Gastrocnemius medialis (tissue), 4 donors: ENCODE data around the gene WNK2. TPM values are rescaled to one million over a fixed set of nuclear protein-coding genes. Genes with fewer than 3 reads are reported as not detected.

Experiments used
- ATAC-seq, 2 donors: fragments of 150-250 bp; one replicate each; pipeline ENCODE4 v1.9.1; 2016
- DNase-seq, 2 donors: peaks; one replicate each; pipeline ENCODE4 v3.0.0-alpha.2; 2019
- H3K27ac ChIP-seq, 4 donors: fragments of 200-600 bp; sonication (generic); 1 replicate in 1 of 4; 2 replicates in 3 of 4; pipeline ENCODE4 v1.5.1; 2016 to 2018; ENCODE audit warnings: mild to moderate bottlenecking in 2 of 4, moderate library complexity in 1 of 4
- H3K27me3 ChIP-seq, 3 donors: fragments of 200-600 bp; sonication (generic) in 2 of 3; 1 replicate in 1 of 3; 2 replicates in 2 of 3; pipeline versions ENCODE4 v1.5.1 to v1.6.0; 2016 to 2019; ENCODE audit warnings: mild to moderate bottlenecking in 1 of 3, moderate library complexity in 1 of 3
- H3K36me3 ChIP-seq, 2 donors: fragments of 200-600 bp; sonication (generic) in 1 of 2; one replicate each; pipeline ENCODE4 v1.5.1; 2017 to 2018
- H3K4me1 ChIP-seq, 2 donors: fragments of 200-600 bp; sonication (generic) in 1 of 2; one replicate each; pipeline ENCODE4 v1.5.1; 2016 to 2017; ENCODE audit warnings: mild to moderate bottlenecking in 2 of 2
- H3K4me3 ChIP-seq, 4 donors: fragments of 200-600 bp; sonication (generic) in 3 of 4; 1 replicate in 1 of 4; 2 replicates in 3 of 4; pipeline ENCODE4 v1.5.1; 2016 to 2019; ENCODE audit warnings: mild to moderate bottlenecking in 2 of 4
- H3K9me3 ChIP-seq, 3 donors: fragments of 200-600 bp; sonication (generic) in 2 of 3; 1 replicate in 1 of 3; 2 replicates in 2 of 3; pipeline ENCODE4 v1.5.1; 2016 to 2019
- POLR2A ChIP-seq, 2 donors: fragments of 450-650 bp; IDR thresholded peaks; one replicate each; pipeline ENCODE4 v1.6.1; 2017; ENCODE audit warnings: antibody characterized with exemption in 2 of 2, mild to moderate bottlenecking in 2 of 2, moderate library complexity in 2 of 2
- in situ Hi-C, 4 donors: fragments of 200-750 bp; cut with MboI; loops; one replicate each; pipeline versions ENCODE4 v1.15.0 to v1.8.0; 2017; ENCODE audit warnings: low sequenced_read_pairs in 4 of 4
- intact Hi-C: fragments of 100-400 bp; cut with DNase I; formaldehyde crosslinking; loops from one replicate; pipeline ENCODE4 v1.15.1; 2023; ENCODE audit warnings: low total_unique reads
- total RNA-seq, 4 donors: library from RNA; depleted of rRNA; stranded (reverse); fragments of >200 nt; gene quantifications; one replicate each; pipeline versions ENCODE4 v1.1.0 to v1.2.3, GENCODE V29; 2016
- TF ChIP-seq, protein P1 (sequence below), 5 experiments: fragments of 450-650 bp in 3 of 5; fragments of 200-600 bp in 2 of 5; sonication (generic) in 2 of 5; IDR thresholded peaks in 4 of 5; conservative IDR thresholded peaks in 1 of 5; 1 replicate in 4 of 5; 2 replicates in 1 of 5; pipeline ENCODE4 v1.5.1; 2016 to 2019; ENCODE audit warnings: antibody characterized with exemption in 5 of 5, mild to moderate bottlenecking in 3 of 5, moderate library complexity in 3 of 5

The WNK2 gene
- total RNA-seq, 4 donors from 2014 or later = 11.3 to 43.0 (median 24.7) TPM

DNA sequence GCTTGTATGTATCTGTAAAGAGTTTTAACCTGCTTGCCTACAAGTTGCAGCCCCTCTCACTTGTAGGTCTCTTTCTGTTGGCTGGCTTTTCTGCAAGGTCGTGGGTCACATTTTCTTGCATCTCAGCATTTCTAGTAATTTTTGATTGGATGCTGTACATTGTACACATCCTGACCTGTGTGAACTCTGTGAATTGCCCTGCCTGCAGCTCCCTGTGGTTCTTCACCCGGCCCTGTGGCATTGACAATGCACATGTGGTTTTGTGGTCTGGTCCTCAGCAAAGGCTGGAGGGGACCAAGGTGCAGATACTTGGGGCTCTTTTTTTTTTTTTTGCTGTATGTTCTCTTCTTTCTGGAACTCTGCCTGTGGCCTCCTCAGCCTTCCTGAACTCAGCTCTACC, 53.6 kb downstream of the WNK2 start:
- intact Hi-C loops (no loop called here), in situ Hi-C loops (no loop called here)
- no peaks in the 10 kb centered on the region for H3K27me3 ChIP-seq
- no peaks in the 10 kb centered on the region for H3K36me3 ChIP-seq
- TF ChIP-seq POLR2A (IDR thresholded peaks at IDR 0.05) = no peak
- TF ChIP-seq, protein P1, sequence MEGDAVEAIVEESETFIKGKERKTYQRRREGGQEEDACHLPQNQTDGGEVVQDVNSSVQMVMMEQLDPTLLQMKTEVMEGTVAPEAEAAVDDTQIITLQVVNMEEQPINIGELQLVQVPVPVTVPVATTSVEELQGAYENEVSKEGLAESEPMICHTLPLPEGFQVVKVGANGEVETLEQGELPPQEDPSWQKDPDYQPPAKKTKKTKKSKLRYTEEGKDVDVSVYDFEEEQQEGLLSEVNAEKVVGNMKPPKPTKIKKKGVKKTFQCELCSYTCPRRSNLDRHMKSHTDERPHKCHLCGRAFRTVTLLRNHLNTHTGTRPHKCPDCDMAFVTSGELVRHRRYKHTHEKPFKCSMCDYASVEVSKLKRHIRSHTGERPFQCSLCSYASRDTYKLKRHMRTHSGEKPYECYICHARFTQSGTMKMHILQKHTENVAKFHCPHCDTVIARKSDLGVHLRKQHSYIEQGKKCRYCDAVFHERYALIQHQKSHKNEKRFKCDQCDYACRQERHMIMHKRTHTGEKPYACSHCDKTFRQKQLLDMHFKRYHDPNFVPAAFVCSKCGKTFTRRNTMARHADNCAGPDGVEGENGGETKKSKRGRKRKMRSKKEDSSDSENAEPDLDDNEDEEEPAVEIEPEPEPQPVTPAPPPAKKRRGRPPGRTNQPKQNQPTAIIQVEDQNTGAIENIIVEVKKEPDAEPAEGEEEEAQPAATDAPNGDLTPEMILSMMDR (IDR thresholded peaks at IDR 0.05 in 4 of 5, conservative IDR thresholded peaks at IDR 0.05 in 1 of 5) = no peak
- no peak overlapping the region for H3K27ac ChIP-seq
- H3K9me3 ChIP-seq = no peaks in the 10 kb centered on the region
- H3K4me1 ChIP-seq = peaks cover 12 to 13% of the 10 kb centered on the region in 2 donors
- H3K4me3 ChIP-seq = no peak overlapping the region
- no peak for DNase-seq
- no peak for ATAC-seq

DNA sequence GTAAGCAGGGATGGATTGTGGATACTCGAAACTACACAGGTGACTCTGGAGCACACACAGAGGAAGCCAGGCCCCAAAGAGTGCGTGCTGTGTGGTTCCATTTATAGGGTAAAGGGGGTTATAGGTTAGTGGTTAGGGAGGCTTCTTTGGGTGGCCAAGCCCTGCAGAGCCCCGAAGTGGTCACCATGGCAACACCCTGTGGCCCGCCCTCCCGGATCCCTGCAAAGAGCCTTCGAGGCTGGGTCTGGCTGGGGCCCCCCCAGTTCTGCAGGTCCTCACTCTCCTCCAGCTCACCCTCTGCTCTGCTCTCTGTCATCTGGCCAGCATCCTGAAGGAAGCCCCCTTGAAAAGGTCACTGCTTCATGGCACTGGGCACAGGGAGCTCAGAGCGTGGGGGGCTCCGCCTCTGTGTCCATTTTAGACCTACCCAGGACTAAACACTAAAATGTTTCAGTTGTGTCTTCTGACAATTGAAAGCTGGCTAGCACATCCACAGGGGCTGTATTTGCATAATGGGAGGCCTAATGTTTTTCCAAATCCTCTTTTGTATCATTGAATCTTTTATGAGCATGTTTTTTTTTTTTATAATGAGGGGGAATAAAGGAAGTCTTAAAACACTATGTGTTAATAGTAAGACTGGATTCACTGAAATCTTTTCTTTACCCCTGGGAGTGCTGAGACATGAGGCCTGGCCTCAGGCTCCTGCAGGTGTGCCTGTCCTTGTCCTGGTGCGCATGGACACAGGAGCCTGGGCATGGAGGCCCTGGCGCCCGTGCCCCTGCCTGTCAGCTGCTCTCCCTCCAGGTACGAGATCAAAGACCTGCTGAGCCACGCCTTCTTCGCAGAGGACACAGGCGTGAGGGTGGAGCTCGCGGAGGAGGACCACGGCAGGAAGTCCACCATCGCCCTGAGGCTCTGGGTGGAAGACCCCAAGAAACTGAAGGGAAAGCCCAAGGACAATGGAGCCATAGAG, 55.3 kb downstream of the WNK2 start:
- Histone ChIP-seq H3K27me3 (no peaks in the 10 kb centered on the region), H3K4me3 (no peak overlapping the region), H3K4me1 (peaks cover 10% of the 10 kb centered on the region in 2 donors), H3K9me3 (no peaks in the 10 kb centered on the region), H3K36me3 (no peaks in the 10 kb centered on the region), H3K27ac (no peak overlapping the region)
- in situ Hi-C loops = no loop called here
- DNase-seq (no peak), ATAC-seq (no peak)
- intact Hi-C loops = no loop called here
- no peak for TF ChIP-seq POLR2A (IDR thresholded peaks at IDR 0.05)
- TF ChIP-seq, protein P1 (IDR thresholded peaks at IDR 0.05 in 4 of 5, conservative IDR thresholded peaks at IDR 0.05 in 1 of 5) = no peak

DNA sequence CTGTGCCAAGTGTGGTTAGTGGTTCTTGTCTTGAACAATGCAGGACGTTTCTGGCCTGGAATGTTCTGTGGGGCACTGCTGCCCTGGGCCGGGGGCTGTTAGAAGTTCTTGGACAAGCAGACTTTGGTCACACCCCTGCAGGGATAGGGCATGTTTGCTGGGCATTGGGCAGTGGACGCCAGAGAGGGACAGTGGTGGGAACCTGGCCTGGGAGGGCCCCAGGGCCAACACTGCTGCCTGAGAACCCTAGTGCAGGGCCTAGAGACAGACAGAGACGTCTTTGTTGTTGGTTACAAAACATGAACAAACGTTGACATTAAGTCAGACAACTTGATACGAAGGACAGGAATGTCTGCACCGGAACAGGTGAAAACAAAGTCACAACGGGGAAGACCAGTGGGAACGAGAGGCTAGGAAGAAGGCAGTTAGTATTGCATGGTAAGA, 57.0 kb downstream of the WNK2 start:
- no peak overlapping the region for H3K4me3 ChIP-seq
- H3K27me3 ChIP-seq = no peaks in the 10 kb centered on the region
- in situ Hi-C loops (no loop called here), intact Hi-C loops (no loop called here)
- peak overlapping the region in 1 of 4 donors; percentile 24 for H3K27ac ChIP-seq
- no peaks in the 10 kb centered on the region for H3K9me3 ChIP-seq
- H3K4me1 ChIP-seq = peaks cover 6 to 14% of the 10 kb centered on the region in 2 donors
- no peak for ATAC-seq
- no peak for DNase-seq
- no peaks in the 10 kb centered on the region for H3K36me3 ChIP-seq
- TF ChIP-seq, protein P1 (IDR thresholded peaks at IDR 0.05 in 4 of 5, conservative IDR thresholded peaks at IDR 0.05 in 1 of 5) = no peak
- TF ChIP-seq POLR2A (IDR thresholded peaks at IDR 0.05) = no peak

DNA sequence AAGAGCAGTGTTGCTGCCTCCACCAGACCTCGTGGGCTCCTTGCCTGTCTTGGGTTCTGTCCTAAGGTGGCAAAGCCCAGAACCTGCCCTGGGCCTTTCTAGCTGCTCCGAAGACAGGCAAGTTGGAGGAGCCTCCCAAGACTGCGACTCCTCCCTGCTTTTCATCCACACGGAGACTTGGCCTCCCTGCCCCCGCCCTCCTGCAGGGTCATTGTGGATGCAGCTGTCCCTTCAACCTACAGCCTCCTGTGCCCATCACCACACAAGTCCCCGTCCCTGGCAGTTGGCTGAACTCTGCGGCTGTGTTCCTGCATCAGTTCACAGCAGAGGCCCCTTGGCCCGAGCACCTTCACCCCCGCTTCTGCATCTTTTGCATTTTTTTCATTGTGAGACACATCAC, 59.2 kb downstream of the WNK2 start:
- H3K27me3 ChIP-seq = no peaks in the 10 kb centered on the region
- DNase-seq = no peak
- in situ Hi-C loops (no loop called here), intact Hi-C loops (no loop called here)
- H3K36me3 ChIP-seq = no peaks in the 10 kb centered on the region
- ATAC-seq = no peak
- no peaks in the 10 kb centered on the region for H3K9me3 ChIP-seq
- H3K4me3 ChIP-seq = no peak overlapping the region
- H3K4me1 ChIP-seq = peaks cover 7 to 20% of the 10 kb centered on the region in 2 donors
- H3K27ac ChIP-seq = no peak overlapping the region
- TF ChIP-seq, protein P1 (IDR thresholded peaks at IDR 0.05 in 4 of 5, conservative IDR thresholded peaks at IDR 0.05 in 1 of 5) = no peak
- no peak for TF ChIP-seq POLR2A (IDR thresholded peaks at IDR 0.05)
